LNCAP (cell line): ENCODE data around the gene RAB37.

Experiments
- TF ChIP-seq, protein P1 (sequence below): fragments of 450-650 bp; IDR thresholded peaks from 2 replicates; pipeline ENCODE4 v1.5.1; 2017; ENCODE audit warnings: mild to moderate bottlenecking

Gene RAB37

DNA sequence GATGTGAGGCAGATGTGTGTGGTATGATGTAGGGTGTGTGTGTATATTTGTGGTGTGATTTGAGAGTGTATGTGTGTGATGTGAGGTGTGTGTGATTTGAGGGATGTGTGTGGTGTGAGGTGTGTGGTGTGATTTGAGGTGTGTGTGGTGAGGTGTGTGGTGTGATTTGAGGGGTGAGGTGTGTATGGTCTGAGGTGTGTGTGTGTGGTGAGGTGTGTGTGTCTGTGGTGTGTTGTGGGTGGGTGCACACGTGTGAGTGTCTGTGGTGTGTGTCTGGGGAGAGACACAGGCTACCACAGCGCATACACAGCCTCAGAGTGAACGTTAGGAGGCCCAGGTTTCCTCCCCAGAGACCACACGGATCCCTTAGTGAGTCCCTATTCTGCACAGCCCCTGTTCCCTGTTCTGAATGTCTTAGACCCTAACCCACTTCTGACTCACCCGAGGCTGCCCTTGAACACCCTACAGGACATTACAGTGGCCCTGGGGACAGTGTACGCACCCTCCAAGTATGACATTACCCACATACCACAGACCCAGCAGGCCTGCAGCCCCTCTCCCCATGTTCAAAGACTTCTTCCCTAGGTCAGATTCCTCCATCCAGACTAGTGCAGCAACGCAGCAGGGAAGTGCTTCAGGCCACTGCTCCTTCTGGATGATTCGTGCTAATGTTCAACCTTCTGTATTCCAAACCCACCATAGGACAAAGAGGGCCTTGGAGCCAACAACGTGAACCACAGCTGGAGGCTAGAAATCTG, 3.5 kb upstream of the RAB37 start:
- TF ChIP-seq, protein P1, sequence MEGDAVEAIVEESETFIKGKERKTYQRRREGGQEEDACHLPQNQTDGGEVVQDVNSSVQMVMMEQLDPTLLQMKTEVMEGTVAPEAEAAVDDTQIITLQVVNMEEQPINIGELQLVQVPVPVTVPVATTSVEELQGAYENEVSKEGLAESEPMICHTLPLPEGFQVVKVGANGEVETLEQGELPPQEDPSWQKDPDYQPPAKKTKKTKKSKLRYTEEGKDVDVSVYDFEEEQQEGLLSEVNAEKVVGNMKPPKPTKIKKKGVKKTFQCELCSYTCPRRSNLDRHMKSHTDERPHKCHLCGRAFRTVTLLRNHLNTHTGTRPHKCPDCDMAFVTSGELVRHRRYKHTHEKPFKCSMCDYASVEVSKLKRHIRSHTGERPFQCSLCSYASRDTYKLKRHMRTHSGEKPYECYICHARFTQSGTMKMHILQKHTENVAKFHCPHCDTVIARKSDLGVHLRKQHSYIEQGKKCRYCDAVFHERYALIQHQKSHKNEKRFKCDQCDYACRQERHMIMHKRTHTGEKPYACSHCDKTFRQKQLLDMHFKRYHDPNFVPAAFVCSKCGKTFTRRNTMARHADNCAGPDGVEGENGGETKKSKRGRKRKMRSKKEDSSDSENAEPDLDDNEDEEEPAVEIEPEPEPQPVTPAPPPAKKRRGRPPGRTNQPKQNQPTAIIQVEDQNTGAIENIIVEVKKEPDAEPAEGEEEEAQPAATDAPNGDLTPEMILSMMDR = no peak

DNA sequence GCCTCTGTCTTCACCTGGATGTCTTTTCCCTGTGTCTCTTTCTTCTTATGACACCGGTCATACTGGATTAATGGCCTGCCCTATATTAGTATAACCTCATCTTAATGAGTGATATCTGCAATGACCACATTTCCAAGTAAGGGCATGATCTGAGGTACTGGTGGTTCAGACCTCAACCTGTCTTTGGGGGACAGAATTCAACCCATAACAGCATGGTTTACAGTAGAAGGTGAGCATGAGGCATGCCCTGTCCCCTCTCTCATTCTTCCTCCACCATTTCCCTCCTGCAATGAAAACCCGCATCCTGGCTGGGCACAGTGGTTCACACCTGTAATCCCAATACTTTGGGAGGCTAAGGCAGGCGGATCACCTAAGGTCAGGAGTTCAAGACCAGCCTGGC, 2.8 kb upstream of the RAB37 start:
- TF ChIP-seq, protein P1 = no peak

DNA sequence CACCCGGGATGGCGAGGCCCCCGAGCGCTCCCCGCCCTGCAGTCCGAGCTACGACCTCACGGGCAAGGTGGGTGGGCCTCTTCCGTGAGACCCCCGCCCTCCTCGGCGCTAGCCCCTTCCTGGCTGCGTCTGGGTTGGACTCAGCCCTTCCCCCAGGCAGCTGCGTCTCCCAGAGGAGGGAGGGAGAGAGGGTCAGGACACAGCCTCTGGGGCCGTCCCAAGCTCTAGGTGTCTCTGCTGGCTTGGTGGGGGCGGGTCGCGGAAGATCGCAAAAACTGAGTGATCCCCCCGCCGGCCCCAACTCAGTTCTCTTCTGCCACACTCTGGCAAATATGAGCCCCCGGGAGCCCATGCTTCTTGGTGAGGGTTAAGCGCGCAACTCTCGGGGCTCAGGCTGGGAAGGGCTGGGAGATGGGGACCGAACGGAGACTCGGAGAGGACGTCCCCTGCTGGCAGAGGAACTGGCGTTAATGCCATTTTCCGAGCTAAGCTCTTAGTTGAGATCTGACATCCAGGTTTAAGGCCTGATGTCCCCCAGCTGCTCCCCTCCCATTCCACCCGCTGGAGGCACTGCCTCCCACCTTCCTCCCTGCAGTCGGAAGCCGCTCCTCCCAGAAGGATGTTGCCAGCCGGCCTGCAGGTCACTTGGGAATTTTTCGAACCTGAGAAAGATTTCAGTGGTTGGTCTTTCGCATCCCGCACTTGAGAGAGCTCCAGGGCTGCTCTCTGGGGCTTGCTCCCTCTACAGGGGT, 419 bp downstream of the RAB37 start:
- TF ChIP-seq, protein P1 = no peak; the same call in 1 of the 2 replicates

DNA sequence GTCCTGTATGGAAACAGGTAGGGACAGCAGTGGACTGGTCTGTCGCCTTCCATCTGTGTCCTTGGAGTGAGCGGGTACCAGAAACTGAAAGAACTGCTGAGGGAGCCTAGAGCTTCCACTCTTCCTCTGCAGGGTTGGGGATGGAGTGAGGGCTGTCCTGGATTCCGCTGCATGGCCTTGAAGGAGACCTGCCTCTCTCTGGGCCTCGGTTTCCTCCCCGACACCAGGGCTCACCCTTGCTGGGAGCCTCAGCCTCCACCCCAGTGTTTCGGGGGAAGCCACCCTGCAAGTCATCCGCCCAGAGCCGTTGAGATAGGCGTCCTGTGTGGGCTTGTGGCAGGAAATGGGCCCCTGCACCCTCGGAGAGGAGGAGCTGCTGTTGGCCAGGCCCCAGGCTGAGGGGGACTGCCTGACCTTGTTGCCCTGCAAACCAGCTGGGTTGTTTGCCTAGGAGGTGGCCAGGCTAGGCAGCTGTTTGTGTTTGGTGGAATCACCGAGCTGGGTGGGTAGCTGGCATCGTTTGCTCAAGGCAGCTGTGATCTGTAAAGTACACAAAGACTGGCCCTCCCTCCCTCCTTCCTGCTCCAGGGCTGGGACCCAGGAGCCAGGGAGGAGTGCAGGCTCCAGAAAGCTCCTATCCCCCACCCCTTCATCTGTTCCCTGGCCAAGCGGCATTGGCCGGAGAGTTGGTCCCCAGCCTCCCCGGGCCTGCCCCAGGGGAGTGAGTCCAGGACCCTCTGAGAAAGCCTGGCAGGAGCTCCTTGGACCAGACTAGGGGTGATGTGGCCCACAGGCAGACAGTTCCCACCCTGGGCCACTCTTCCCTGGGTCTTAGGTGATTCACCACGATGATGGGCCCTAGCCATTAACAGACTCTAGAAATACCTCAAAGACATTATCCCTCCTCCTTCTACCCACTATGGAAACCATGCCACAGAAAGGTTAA, 1.3 kb downstream of the RAB37 start:
- TF ChIP-seq, protein P1 = no peak

DNA sequence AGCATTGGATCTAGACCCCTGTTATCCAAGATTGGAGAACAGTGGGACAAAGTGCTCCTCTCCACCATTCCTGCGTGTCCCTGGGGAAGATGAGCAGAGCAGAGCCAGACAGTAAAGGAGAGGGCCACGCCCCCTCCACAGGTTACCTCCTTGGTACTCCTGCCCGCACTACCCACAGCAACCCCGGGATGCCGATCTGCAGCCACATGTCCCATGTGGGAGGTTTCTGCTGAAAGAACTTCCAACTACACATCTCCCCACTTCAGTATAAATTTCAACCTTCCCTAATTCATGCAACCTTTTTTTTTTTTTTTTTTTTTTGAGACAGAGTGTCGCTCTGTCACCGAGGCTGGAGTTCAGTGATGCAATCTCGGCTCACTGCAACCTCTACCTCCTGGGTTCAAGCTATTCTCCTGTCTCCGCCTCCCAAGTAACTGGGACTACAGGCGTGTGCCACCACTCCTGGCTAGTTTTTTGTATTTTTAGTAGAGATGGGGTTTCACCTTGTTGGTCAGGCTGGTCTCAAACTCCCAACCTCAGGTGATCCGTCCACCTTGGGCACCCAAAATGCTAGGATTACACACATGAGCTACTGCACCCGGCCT, 2.3 kb downstream of the RAB37 start:
- TF ChIP-seq, protein P1 = no peak

DNA sequence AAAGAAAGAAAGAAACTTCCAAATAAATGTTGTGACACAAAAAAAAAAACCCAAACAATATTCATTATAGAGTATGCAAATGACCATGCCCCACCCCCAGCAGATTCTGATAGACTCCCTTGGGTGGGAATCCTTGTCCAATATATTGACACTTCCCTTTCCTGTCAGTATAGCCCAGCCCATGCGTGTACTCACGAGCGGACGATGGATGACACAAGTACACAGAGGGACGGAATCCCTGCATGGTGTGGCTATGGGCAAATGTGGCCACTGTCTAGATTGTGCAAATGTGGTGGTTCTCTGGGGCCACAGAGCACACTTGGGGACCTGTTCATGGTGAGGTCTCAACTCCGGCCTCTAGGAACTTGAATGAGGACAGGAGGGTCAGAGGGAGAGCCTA, 3.1 kb downstream of the RAB37 start:
- TF ChIP-seq, protein P1 = no peak
